Spinal cord (tissue), 10 donors: ENCODE data around the gene THOP1. TPM values are rescaled to one million over a fixed set of nuclear protein-coding genes. Genes with fewer than 3 reads are reported as not detected.
A peak's percentile ranks its signal among the peaks of the same experiment; 100 is the strongest.

Experiments
- DNase-seq, 6 donors: peaks; one replicate each; pipeline versions ENCODE4 v3.0.0 to v3.0.0-alpha.2; 2013 to 2015; ENCODE audit warnings: low spot score in 6 of 6, low read depth in 4 of 6
- H3K27ac ChIP-seq: one replicate; pipeline ENCODE4 v1.5.1; 2013; ENCODE audit warnings: low read depth, low read length, control low read depth
- H3K27me3 ChIP-seq: one replicate; pipeline ENCODE4 v1.6.1; 2013; ENCODE audit warnings: low read length; ENCODE audit not compliant: control insufficient read depth, insufficient read depth
- H3K36me3 ChIP-seq: one replicate; pipeline ENCODE4 v1.6.1; 2013; ENCODE audit warnings: low read length; ENCODE audit not compliant: control insufficient read depth, insufficient read depth
- H3K4me1 ChIP-seq: one replicate; pipeline ENCODE4 v1.6.1; 2013; ENCODE audit warnings: low read length; ENCODE audit not compliant: control insufficient read depth, insufficient read depth
- H3K4me3 ChIP-seq: one replicate; pipeline ENCODE4 v1.5.1; 2013; ENCODE audit warnings: low read depth, low read length, control low read depth
- H3K9me3 ChIP-seq: one replicate; pipeline ENCODE4 v1.6.1; 2013; ENCODE audit warnings: low read length; ENCODE audit not compliant: control insufficient read depth, insufficient read depth
- WGBS: methylation state at CpG from one replicate; pipeline ENCODE4 v1.1.5; 2013; ENCODE audit warnings: missing lambda C conversion rate; ENCODE audit not compliant: insufficient coverage; 5-methylcytosine and 5-hydroxymethylcytosine counted together
- polyA plus RNA-seq, 2 donors: library from polyadenylated mRNA; unstranded; fragments of 120-200 nt; gene quantifications; one replicate each; pipeline ENCODE4 v1.2.1, GENCODE V29; 2013; ENCODE audit not compliant: insufficient read length in 2 of 2
- total RNA-seq, 2 donors: library from RNA; depleted of rRNA in 1 of 2; stranded (reverse); fragments of 120-200 nt in 1 of 2; fragments of >200 nt in 1 of 2; gene quantifications; one replicate each; pipeline versions ENCODE4 v1.2.3 to v1.2.4, GENCODE V29; 2013 to 2014
- donor health status: healthy.

The THOP1 gene
- total and polyA plus RNA-seq, 4 donors = 42.2 to 89.0 (median 63.1) TPM

- Histone ChIP-seq H3K4me3 (no peak overlapping the region), H3K27ac (peak overlapping the region; percentile 57), H3K9me3 (no peaks in the 10 kb centered on the region), H3K27me3 (no peaks in the 10 kb centered on the region), H3K36me3 (peaks cover 35% of the 10 kb centered on the region), H3K4me1 (peaks cover 69% of the 10 kb centered on the region)
- WGBS = 95% methylated on average over 7 of the region's 7 CpGs
- no peak for DNase-seq
Observed at GRCh38 chr19:2780284-2780683, 5.0 kb upstream of the THOP1 start.

GRCh38 chr19:2782329-2782935 is 2.9 kb upstream of the THOP1 start:
- Histone ChIP-seq H3K27ac (peak overlapping the region; percentile 94), H3K36me3 (peaks cover 24% of the 10 kb centered on the region), H3K4me1 (peaks cover 81% of the 10 kb centered on the region), H3K9me3 (no peaks in the 10 kb centered on the region), H3K27me3 (no peaks in the 10 kb centered on the region), H3K4me3 (peak overlapping the region; percentile 100)
- 0% methylated on average over 21 of the region's 24 CpGs for WGBS
- DNase-seq = no peak

DNA sequence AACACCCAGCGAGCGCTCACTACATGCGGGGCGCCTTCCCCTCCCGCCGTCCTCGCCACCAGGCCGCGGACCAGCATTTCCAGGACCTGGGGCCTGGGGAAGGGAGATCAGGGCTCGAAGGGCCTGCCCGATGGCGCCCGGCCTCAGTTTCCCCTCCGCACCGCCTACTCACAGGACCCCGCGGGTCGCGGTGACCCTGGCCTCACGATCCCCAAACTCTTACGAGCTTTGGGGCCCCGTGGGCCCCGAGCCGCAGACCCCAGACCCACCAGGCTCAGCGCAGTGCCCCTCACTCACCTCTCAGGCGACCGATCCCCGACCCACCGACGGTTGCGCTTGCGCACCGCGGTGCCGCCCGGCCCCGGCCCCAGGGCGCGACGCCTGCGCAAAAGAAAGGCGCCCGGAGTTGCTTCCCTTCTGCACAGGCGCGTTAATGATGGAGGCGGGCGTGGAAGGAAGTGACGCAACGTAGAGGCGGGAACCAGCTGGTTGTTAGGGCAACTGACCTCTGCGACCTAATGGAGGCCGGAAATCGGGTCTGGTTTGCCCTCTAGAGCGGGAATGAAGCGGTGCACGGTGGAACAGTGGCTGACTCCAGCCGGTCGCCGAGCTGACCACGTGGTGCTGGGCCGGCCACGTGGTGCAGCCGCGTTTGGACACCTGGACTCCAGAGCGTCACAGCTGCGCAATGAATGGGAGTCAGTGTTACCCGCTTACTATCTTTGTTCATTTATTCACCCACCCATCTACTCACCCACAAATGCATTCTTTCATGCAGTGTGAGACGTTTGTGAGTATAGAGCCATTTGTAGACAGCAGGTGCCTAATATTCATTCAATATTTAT is 2.1 kb upstream of the THOP1 start, which contains the start of gene SGTA:
SGTA (minus strand) TSS at position 338 of the 845 bp plus-strand sequence. CDS start 14,205 bp downstream, outside the sequence.
- under 1% methylated on average over 64 of the region's 68 CpGs for WGBS

GRCh38 chr19:2783781-2784145 is 1.5 kb upstream of the THOP1 start:
- H3K9me3 ChIP-seq = no peaks in the 10 kb centered on the region
- peaks cover 23% of the 10 kb centered on the region for H3K36me3 ChIP-seq
- DNase-seq = no peak
- no peaks in the 10 kb centered on the region for H3K27me3 ChIP-seq
- peak overlapping the region; percentile 100 for H3K4me3 ChIP-seq
- peaks cover 68% of the 10 kb centered on the region for H3K4me1 ChIP-seq
- no CpG with 5 or more reads among the region's 7 CpGs for WGBS
- peak overlapping the region; percentile 94 for H3K27ac ChIP-seq

More for the DNA sequence above, 2.1 kb upstream of the THOP1 start, which contains the start of gene SGTA:
- no peaks in the 10 kb centered on the region for H3K9me3 ChIP-seq
- DNase-seq = peak; percentile 92 to 100 (median 99)
- H3K4me3 ChIP-seq = peak within 1 kb of the TSS; percentile 100
- peaks cover 74% of the 10 kb centered on the region for H3K4me1 ChIP-seq
- H3K27me3 ChIP-seq = no peaks in the 10 kb centered on the region
- H3K27ac ChIP-seq = peak within 1 kb of the TSS; percentile 94
- peaks cover 21% of the 10 kb centered on the region for H3K36me3 ChIP-seq

DNA sequence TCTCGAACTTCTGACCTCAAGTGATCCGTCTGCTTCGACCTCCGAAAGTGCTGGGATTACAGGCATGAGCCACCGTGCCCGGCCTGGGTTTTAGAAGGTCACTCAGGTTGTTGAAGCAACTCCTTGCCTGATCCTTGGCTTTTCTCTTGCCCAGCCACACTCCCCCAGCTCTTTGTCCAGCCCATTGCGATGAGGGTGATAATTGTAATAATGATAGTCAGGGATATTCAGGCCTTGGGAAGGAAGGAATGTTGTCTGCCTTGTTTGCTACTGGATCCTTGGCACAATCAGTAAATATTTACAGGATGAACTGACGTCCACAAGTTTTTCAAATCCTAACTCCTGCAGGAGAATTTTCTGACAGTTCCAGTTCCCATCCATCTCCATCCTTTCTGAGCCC is 1.8 kb downstream of the THOP1 start:
- 90% methylated on average over 6 of the region's 8 CpGs for WGBS
- Histone ChIP-seq H3K27me3 (no peaks in the 10 kb centered on the region), H3K36me3 (peaks cover 42% of the 10 kb centered on the region), H3K4me1 (peaks cover 36% of the 10 kb centered on the region), H3K9me3 (no peaks in the 10 kb centered on the region), H3K4me3 (no peak overlapping the region), H3K27ac (no peak overlapping the region)
- DNase-seq = no peak

GRCh38 chr19:2788237-2788636 is 2.9 kb downstream of the THOP1 start:
- no peak overlapping the region for H3K27ac ChIP-seq
- no peaks in the 10 kb centered on the region for H3K27me3 ChIP-seq
- H3K4me3 ChIP-seq = no peak overlapping the region
- WGBS = 78% methylated on average over 5 of the region's 5 CpGs
- H3K9me3 ChIP-seq = no peaks in the 10 kb centered on the region
- H3K36me3 ChIP-seq = peaks cover 50% of the 10 kb centered on the region
- peaks cover 31% of the 10 kb centered on the region for H3K4me1 ChIP-seq
- DNase-seq = no peak

DNA sequence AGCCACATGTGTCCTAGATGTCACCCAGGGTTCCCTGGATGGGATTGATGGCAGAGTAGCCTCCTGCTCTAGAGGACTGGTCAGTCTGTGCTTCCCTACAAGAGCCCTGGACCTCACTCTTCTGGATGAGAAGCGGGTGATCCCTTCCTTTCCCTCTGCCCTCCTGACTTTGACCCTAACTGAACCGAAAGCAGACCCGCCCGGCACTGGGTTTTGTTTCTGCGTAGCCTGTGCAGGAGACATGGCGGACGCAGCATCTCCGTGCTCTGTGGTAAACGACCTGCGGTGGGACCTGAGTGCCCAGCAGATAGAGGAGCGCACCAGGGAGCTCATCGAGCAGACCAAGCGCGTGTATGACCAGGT is 4.9 kb downstream of the THOP1 start:
- 96% methylated on average over 14 of the region's 14 CpGs for WGBS
- Histone ChIP-seq H3K36me3 (peaks cover 69% of the 10 kb centered on the region), H3K27me3 (no peaks in the 10 kb centered on the region), H3K4me3 (no peak overlapping the region), H3K9me3 (no peaks in the 10 kb centered on the region), H3K27ac (no peak overlapping the region), H3K4me1 (peaks cover 12% of the 10 kb centered on the region)
- no peak for DNase-seq

DNA sequence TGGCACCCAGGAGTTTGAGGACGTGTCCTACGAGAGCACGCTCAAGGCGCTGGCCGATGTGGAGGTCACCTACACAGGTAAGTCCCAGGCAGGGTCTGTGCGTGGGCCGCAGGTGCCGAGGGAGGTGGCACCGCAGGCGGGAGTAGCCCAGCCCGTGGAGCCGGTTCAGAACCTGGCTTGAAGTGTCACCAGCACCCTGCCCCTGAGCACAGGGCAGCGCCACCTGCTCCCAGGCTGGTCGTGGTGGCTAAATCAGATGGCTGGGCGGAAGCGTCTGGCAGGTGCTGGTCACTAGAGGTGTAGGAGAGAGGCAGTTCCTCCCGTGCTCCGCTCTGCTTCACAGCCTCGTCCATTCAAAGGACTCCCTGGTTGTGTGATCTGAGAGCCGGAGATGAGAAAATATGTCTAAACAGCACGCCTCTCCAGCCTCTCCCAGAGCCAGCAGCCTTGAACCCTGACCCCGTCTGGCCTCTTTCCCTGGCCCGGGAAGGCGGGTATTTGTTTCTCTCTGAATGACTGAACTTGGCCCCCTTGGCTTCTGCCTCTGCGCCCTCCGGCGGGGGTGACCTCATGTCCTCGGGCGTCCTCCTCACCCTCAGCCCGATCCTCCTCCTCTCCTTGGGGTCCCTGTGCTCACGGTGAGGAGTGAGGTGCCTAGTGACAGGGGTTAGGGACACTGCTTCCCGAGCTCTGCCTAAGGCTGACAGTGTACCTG is 5.4 kb downstream of the THOP1 start:
- H3K27ac ChIP-seq = no peak overlapping the region
- DNase-seq = no peak
- peaks cover 11% of the 10 kb centered on the region for H3K4me1 ChIP-seq
- H3K9me3 ChIP-seq = no peaks in the 10 kb centered on the region
- 94% methylated on average over 25 of the region's 32 CpGs for WGBS
- no peaks in the 10 kb centered on the region for H3K27me3 ChIP-seq
- peaks cover 75% of the 10 kb centered on the region for H3K36me3 ChIP-seq
- no peak overlapping the region for H3K4me3 ChIP-seq

- peaks cover 3% of the 10 kb centered on the region for H3K4me1 ChIP-seq
- H3K9me3 ChIP-seq = no peaks in the 10 kb centered on the region
- H3K27me3 ChIP-seq = no peaks in the 10 kb centered on the region
- no peak overlapping the region for H3K4me3 ChIP-seq
- DNase-seq = no peak
- 76% methylated on average over 14 of the region's 16 CpGs for WGBS
- H3K27ac ChIP-seq = no peak overlapping the region
- peaks cover 82% of the 10 kb centered on the region for H3K36me3 ChIP-seq
Observed at GRCh38 chr19:2791440-2791839, 6.1 kb downstream of the THOP1 start.
